HepG2 (cell line): Measurements from ENCODE around the gene RASSF4. TPM values are rescaled to one million over a fixed set of nuclear protein-coding genes. Genes with fewer than 3 reads are reported as not detected.

Source experiments
- HBP1 ChIP-seq: IDR thresholded peaks from 2 replicates; pipeline ENCODE4 v1.6.1; 2016; ENCODE audit warnings: low read depth, control low read depth
- KDM4B ChIP-seq: sonication (generic); formaldehyde crosslinking; IDR thresholded peaks from 2 replicates; pipeline ENCODE4 v1.4.0; 2020; ENCODE audit warnings: missing genetic modification reagents
- SIX4 ChIP-seq: sonication (generic); formaldehyde crosslinking; IDR thresholded peaks from 2 replicates; pipeline ENCODE4 v1.4.0; 2020; ENCODE audit warnings: missing genetic modification reagents
- ZNF138 ChIP-seq: sonication (generic); formaldehyde crosslinking; IDR thresholded peaks from 2 replicates; pipeline ENCODE4 v1.5.0; 2020; ENCODE audit warnings: mild to moderate bottlenecking, low read depth, missing genetic modification reagents
- ZNF382 ChIP-seq: sonication (generic); formaldehyde crosslinking; IDR thresholded peaks from 2 replicates; pipeline ENCODE4 v1.5.0; 2020; ENCODE audit warnings: missing genetic modification reagents, mild to moderate bottlenecking, borderline replicate concordance
- ZNF501 ChIP-seq: sonication (generic); formaldehyde crosslinking; IDR thresholded peaks from 2 replicates; pipeline ENCODE4 v1.5.1; 2020; ENCODE audit warnings: mild to moderate bottlenecking, moderate library complexity, missing genetic modification reagents
- polyA plus RNA-seq, 8 experiments: library from polyadenylated mRNA; depleted of rRNA in 3 of 8; stranded (reverse) in 7 of 8; unstranded in 1 of 8; fragments of >200 nt; fragmentation: Illumina TruSeq in 4 of 8; extraction: Trizol in 4 of 8; gene quantifications; 2 replicates each; pipeline versions ENCODE4 v1.2.1 to v1.2.3, GENCODE V29; 2011 to 2016; ENCODE audit warnings: low read depth in 4 of 8, missing spikeins in 1 of 8, mixed read lengths in 1 of 8; ENCODE audit not compliant: insufficient read depth in 1 of 8
- total RNA-seq, 5 experiments: library from RNA; depleted of rRNA; stranded (reverse); fragments of >200 nt; fragmentation: Illumina TruSeq; extraction: Trizol; gene quantifications; 2 replicates each; pipeline ENCODE4 v1.2.3, GENCODE V29; 2016; ENCODE audit warnings: low read depth in 1 of 5
- TF ChIP-seq, protein P1 (sequence below): fragments of 450-650 bp; IDR thresholded peaks from 2 replicates; pipeline ENCODE4 v1.6.1; 2017; ENCODE audit warnings: mild to moderate bottlenecking
- TF ChIP-seq, protein P2 (sequence below): sonication (generic); formaldehyde crosslinking; IDR thresholded peaks from 2 replicates; pipeline ENCODE4 v1.4.0; 2020; ENCODE audit warnings: missing genetic modification reagents
- TF ChIP-seq, protein P3 (sequence below): sonication (generic); formaldehyde crosslinking; IDR thresholded peaks from 2 replicates; pipeline ENCODE4 v1.8.1; 2023; ENCODE audit warnings: missing genetic modification reagents, inconsistent platforms, borderline replicate concordance
- TF ChIP-seq, protein P4 (sequence below): sonication (generic); formaldehyde crosslinking; IDR thresholded peaks from 2 replicates; pipeline ENCODE4 v1.5.0; 2020; ENCODE audit warnings: mild to moderate bottlenecking, missing genetic modification reagents

The RASSF4 gene
- total and polyA plus RNA-seq, 2 of the 13 experiments (the other 11 are each of a cell fraction or from before 2014, with no cell fraction given), result 34.0 to 51.7 TPM

- TF ChIP-seq, protein P1, sequence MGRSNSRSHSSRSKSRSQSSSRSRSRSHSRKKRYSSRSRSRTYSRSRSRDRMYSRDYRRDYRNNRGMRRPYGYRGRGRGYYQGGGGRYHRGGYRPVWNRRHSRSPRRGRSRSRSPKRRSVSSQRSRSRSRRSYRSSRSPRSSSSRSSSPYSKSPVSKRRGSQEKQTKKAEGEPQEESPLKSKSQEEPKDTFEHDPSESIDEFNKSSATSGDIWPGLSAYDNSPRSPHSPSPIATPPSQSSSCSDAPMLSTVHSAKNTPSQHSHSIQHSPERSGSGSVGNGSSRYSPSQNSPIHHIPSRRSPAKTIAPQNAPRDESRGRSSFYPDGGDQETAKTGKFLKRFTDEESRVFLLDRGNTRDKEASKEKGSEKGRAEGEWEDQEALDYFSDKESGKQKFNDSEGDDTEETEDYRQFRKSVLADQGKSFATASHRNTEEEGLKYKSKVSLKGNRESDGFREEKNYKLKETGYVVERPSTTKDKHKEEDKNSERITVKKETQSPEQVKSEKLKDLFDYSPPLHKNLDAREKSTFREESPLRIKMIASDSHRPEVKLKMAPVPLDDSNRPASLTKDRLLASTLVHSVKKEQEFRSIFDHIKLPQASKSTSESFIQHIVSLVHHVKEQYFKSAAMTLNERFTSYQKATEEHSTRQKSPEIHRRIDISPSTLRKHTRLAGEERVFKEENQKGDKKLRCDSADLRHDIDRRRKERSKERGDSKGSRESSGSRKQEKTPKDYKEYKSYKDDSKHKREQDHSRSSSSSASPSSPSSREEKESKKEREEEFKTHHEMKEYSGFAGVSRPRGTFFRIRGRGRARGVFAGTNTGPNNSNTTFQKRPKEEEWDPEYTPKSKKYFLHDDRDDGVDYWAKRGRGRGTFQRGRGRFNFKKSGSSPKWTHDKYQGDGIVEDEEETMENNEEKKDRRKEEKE, result no peak
- TF ChIP-seq HBP1 (CRISPR knock-in tag) (peak; percentile 14; the same call in 1 of the 2 replicates), SIX4 (CRISPR knock-in tag) (no peak), ZNF501 (peak; percentile 40; the same call in 1 of the 2 replicates), KDM4B (no peak; the same call in 1 of the 2 replicates), ZNF138 (CRISPR knock-in tag) (peak; percentile 83; the same call in 1 of the 2 replicates), ZNF382 (no peak)
- TF ChIP-seq, protein P2, sequence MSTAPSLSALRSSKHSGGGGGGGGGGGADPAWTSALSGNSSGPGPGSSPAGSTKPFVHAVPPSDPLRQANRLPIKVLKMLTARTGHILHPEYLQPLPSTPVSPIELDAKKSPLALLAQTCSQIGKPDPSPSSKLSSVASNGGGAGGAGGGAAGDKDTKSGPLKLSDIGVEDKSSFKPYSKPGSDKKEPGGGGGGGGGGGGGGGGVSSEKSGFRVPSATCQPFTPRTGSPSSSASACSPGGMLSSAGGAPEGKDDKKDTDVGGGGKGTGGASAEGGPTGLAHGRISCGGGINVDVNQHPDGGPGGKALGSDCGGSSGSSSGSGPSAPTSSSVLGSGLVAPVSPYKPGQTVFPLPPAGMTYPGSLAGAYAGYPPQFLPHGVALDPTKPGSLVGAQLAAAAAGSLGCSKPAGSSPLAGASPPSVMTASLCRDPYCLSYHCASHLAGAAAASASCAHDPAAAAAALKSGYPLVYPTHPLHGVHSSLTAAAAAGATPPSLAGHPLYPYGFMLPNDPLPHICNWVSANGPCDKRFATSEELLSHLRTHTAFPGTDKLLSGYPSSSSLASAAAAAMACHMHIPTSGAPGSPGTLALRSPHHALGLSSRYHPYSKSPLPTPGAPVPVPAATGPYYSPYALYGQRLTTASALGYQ (CRISPR knock-in tag), result no peak
- TF ChIP-seq, protein P3, sequence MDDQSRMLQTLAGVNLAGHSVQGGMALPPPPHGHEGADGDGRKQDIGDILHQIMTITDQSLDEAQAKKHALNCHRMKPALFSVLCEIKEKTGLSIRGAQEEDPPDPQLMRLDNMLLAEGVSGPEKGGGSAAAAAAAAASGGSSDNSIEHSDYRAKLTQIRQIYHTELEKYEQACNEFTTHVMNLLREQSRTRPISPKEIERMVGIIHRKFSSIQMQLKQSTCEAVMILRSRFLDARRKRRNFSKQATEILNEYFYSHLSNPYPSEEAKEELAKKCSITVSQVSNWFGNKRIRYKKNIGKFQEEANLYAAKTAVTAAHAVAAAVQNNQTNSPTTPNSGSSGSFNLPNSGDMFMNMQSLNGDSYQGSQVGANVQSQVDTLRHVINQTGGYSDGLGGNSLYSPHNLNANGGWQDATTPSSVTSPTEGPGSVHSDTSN (CRISPR knock-in tag), result 0 out of 2 replicates have a peak, but pooled peaks have one; percentile 30
- TF ChIP-seq, protein P4, sequence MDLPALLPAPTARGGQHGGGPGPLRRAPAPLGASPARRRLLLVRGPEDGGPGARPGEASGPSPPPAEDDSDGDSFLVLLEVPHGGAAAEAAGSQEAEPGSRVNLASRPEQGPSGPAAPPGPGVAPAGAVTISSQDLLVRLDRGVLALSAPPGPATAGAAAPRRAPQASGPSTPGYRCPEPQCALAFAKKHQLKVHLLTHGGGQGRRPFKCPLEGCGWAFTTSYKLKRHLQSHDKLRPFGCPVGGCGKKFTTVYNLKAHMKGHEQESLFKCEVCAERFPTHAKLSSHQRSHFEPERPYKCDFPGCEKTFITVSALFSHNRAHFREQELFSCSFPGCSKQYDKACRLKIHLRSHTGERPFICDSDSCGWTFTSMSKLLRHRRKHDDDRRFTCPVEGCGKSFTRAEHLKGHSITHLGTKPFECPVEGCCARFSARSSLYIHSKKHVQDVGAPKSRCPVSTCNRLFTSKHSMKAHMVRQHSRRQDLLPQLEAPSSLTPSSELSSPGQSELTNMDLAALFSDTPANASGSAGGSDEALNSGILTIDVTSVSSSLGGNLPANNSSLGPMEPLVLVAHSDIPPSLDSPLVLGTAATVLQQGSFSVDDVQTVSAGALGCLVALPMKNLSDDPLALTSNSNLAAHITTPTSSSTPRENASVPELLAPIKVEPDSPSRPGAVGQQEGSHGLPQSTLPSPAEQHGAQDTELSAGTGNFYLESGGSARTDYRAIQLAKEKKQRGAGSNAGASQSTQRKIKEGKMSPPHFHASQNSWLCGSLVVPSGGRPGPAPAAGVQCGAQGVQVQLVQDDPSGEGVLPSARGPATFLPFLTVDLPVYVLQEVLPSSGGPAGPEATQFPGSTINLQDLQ, result no peak
Measured at GRCh38 chr10:44977287-44978212, 17.9 kb downstream of the RASSF4 start (continued).
